GDM1 (cell line): ENCODE measurements around the gene ZCWPW1.
"Not testable (repeated sequence)": the region's sequence is repeated elsewhere in the genome, so short reads cannot be mapped to it uniquely, and the experiment has no call there.

Source experiments
- DNase-seq: peaks from one replicate; lab custom pipeline; 2025; lab: John Stamatoyannopoulos, UW

Gene ZCWPW1

GRCh38 chr7:100352984-100353684 lies 75.4 kb downstream of the ZCWPW1 start:
- DNase-seq, result no peak

GRCh38 chr7:100352230-100352781 lies 76.2 kb downstream of the ZCWPW1 start:
- not testable (repeated sequence) for DNase-seq

- no peak for DNase-seq
These were observed 76.8 kb downstream of the ZCWPW1 start for GRCh38 chr7:100351657-100352058.
